IMR-90 (cell line): ENCODE data around the gene IGF1R.

Experiments
- BHLHE40 ChIP-seq: fragments of 150-350 bp; IDR thresholded peaks from 2 replicates; pipeline ENCODE4 v1.6.1; 2016; ENCODE audit warnings: mild to moderate bottlenecking, low read depth, low read length
- CEBPB ChIP-seq: IDR thresholded peaks from 2 replicates; pipeline ENCODE4 v1.6.1; 2012; ENCODE audit warnings: low read depth, low read length, improper control_type of control experiment
- CHD1 ChIP-seq: IDR thresholded peaks from 2 replicates; pipeline ENCODE4 v1.6.1; 2012; ENCODE audit warnings: low read depth, low read length, improper control_type of control experiment
- FOS ChIP-seq: fragments of 150-350 bp; IDR thresholded peaks from 2 replicates; pipeline ENCODE4 v1.6.1; 2016; ENCODE audit warnings: low read depth, low read length
- MAFK ChIP-seq: IDR thresholded peaks from 2 replicates; pipeline ENCODE4 v1.6.1; 2012; ENCODE audit warnings: low read depth, low read length, improper control_type of control experiment
- MXI1 ChIP-seq: IDR thresholded peaks from 2 replicates; pipeline ENCODE4 v1.6.1; 2012; ENCODE audit warnings: low read depth, mild to moderate bottlenecking, low read length, moderate library complexity, borderline replicate concordance
- NFE2L2 ChIP-seq: fragments of 150-350 bp; IDR thresholded peaks from 2 replicates; pipeline ENCODE4 v1.6.1; 2016; ENCODE audit warnings: low read depth, mild to moderate bottlenecking, low read length
- POLR2A ChIP-seq: IDR thresholded peaks from 2 replicates; pipeline ENCODE4 v1.6.1; 2012; ENCODE audit warnings: mild to moderate bottlenecking, low read depth, low read length
- RAD21 ChIP-seq: IDR thresholded peaks from 2 replicates; pipeline ENCODE4 v1.6.1; 2012; ENCODE audit warnings: low read length, improper control_type of control experiment
- RCOR1 ChIP-seq: IDR thresholded peaks from 2 replicates; pipeline ENCODE4 v1.6.1; 2012; ENCODE audit warnings: mild to moderate bottlenecking, low read length, improper control_type of control experiment; ENCODE audit not compliant: insufficient replicate concordance
- RFX5 ChIP-seq: IDR thresholded peaks from 2 replicates; pipeline ENCODE4 v1.8.0; 2012; ENCODE audit warnings: low read depth, mild to moderate bottlenecking, low read length, moderate library complexity
- SMC3 ChIP-seq: fragments of 150-350 bp; IDR thresholded peaks from 2 replicates; pipeline ENCODE4 v1.6.1; 2016; ENCODE audit warnings: low read depth, mild to moderate bottlenecking, antibody characterized with exemption, low read length, moderate library complexity
- USF2 ChIP-seq: fragments of 150-350 bp; IDR thresholded peaks from 2 replicates; pipeline ENCODE4 v1.6.1; 2017; ENCODE audit warnings: mild to moderate bottlenecking, antibody characterized with exemption, low read length, low read depth
- TF ChIP-seq, protein P1 (sequence below): conservative IDR thresholded peaks from 2 replicates; pipeline ENCODE4 v1.5.1; 2012; ENCODE audit warnings: mild to moderate bottlenecking, low read depth, low read length, improper control_type of control experiment

GRCh38 chr15:98650417-98651035 lies 2.2 kb downstream of the IGF1R start:
- TF ChIP-seq, protein P1, sequence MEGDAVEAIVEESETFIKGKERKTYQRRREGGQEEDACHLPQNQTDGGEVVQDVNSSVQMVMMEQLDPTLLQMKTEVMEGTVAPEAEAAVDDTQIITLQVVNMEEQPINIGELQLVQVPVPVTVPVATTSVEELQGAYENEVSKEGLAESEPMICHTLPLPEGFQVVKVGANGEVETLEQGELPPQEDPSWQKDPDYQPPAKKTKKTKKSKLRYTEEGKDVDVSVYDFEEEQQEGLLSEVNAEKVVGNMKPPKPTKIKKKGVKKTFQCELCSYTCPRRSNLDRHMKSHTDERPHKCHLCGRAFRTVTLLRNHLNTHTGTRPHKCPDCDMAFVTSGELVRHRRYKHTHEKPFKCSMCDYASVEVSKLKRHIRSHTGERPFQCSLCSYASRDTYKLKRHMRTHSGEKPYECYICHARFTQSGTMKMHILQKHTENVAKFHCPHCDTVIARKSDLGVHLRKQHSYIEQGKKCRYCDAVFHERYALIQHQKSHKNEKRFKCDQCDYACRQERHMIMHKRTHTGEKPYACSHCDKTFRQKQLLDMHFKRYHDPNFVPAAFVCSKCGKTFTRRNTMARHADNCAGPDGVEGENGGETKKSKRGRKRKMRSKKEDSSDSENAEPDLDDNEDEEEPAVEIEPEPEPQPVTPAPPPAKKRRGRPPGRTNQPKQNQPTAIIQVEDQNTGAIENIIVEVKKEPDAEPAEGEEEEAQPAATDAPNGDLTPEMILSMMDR: no peak
- TF ChIP-seq POLR2A (no peak; the same call in 1 of the 2 replicates), RFX5 (no peak), RAD21 (no peak), MXI1 (peak; percentile 78; the same call in 1 of the 2 replicates), SMC3 (no peak), CEBPB (no peak), CHD1 (peak; percentile 0; the same call in 1 of the 2 replicates), MAFK (no peak), FOS (no peak), RCOR1 (no peak), BHLHE40 (peak; percentile 69; the same call in 1 of the 2 replicates), USF2 (no peak), NFE2L2 (no peak)
